Measurements from ENCODE around the gene STK32A.

Gene STK32A

GRCh38 chr5:147437161-147437596 is 202.4 kb downstream of the STK32A start:
- intact Hi-C loops (cut with DNase I) = no loop called here
- DNase-seq = peak in 4 of 42 donors; percentile 18 to 54 (median 29)

Data from head of caudate nucleus (tissue), 42 donors.